IPS DF 19.7 (cell line): ENCODE measurements around the gene PLEKHH1.
"Not testable (repeated sequence)": the region's sequence is repeated elsewhere in the genome, so short reads cannot be mapped to it uniquely, and the experiment has no call there.

Experiments used
- DNase-seq: peaks from one replicate; pipeline ENCODE4 v3.0.0-alpha.2; 2013; ENCODE audit warnings: low read depth, low spot score

PLEKHH1 gene

GRCh38 chr14:67580336-67581171 is 47.5 kb downstream of the PLEKHH1 start:
- no peak for DNase-seq

DNA sequence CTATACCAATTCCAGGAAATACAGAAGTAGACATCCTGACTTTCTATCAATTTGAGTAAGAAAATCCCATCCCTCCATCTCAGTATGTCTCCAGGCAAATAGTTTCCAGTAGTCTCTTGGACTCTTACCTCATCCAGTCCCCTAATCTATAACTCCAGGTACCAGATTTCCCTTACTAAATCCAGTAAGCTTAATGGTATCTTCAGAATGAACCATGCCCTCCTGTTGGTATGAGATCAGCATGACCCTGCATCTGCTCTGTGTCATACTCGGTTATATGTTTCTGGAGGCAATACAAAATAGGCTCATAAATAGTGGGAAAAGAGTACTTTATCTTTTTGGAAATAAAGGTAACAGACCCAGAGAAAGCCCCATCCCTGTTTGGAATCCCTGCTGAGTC is 48.6 kb downstream of the PLEKHH1 start:
- DNase-seq = no peak

DNA sequence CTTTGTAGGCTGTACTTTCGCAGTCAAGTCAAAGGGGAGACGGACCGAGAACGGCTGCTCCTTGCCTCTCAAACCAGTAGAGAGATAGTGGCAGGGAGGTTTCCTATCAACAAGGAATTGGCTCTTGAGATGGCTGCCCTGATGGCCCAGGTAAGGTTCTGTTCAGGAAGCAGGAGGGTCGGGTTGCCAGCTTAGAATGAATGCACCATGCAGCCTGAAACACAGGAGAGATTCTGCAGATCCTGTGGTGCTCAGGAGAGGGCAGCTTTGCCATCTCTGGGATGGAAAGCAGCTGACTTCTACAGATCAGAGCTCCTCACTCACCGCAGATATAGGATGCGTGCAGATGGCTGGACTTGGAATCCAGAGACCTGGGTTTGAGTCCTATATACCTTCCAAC is 49.0 kb downstream of the PLEKHH1 start:
- DNase-seq = no peak

DNA sequence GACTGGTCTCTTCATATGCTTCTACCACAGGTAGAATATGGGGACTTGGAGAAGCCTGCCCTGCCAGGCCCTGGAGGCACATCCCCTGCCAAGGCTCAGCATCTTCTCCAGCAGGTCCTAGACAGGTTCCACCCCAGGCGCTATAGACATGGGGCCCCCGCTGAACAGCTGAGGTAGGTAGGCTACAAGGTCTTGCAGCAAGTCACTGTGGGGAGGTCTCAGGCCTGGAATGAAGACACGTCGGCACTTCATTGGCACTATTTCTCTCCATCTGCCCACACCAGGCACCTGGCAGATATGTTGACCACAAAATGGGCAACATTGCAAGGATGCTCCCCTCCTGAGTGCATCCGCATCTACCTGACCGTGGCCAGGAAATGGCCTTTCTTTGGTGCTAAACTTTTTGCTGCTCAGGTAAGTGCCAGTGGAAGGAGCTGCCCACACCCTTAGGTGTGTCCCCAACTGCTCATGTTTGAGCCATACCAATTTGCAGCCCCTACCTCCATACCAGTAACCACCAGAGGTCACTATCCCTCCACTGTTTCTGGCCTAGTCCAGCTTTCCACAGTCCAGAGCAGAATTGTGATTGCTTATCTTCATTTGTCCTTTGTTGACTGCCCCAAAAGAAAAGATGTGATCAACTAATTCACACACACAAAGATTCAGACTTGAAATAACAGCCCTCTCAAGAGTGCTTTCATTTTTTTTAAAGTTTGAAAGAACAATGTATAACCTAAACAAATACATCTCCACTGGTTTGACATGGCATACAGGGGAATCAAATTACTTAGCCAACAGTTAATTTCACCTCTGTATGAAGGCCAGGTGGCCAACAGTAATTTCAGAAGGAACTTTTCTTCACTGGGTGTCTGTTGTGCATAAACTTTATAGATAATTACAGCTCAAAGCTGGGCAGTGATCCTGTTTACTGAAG is 50.9 kb downstream of the PLEKHH1 start:
- no peak for DNase-seq

DNA sequence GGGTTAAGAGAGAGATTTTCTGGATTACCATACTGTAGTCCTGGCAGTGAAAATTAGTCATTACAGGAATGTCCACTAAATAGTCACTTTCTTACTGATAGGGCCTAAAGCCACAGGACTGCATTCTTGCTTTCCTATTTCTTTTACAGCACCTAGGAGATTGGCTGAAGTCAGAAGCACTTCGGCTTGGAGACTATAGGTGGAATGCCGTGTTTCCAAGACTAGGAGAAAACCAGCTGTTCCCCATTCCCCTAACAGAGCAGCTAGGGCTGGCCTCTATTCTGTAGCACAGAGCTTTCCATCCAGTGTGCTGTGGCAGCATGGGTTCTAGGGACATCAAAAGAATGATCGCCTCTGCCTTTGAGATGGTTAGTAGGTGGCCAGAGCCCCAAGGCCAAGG is 51.9 kb downstream of the PLEKHH1 start:
- DNase-seq = no peak

DNA sequence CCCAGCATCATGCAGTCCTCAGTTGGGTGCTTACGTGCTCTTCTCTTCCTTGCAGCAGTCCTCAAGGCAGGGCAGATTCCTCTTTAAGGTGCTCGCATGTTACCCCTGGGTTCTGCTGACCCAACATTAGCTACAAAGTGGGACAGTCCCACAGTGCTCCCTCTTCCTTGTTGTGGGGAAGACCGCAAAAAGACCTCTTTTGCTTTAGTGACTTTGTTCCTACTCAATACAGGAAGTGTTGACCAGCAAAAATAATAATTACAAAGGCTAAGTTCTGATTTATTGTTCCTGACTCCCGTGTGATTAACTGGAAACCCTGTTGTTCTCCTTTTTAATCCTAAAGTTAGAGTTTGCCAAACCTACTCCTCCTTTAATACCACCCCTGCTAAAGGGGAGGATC is 53.3 kb downstream of the PLEKHH1 start:
- no peak for DNase-seq

DNA sequence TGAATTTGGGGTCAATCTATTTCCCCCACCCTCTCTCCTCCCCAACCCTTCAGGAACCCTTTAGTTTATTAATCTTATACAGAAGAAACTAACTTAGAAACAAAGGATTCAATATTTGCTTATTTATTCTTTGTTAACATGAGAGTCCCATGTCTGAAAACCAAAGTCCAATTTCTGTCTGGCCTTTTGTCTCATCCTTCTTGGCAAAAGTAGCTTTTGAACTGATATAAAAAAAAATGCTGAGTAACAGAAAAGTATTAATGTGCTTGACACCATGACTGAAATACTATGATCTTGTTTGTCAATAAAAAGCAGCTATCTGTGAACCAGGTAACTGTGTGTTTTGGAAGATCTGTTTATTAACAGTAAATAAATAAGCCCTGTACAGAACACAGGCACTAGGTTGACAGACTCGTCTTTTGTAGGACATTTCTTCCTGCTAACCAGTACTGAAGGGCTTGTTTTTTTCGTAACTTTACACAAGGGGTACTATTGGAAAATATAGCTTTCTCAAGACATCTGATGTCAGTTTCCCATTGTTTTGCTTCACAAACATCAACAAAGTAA is 56.2 kb downstream of the PLEKHH1 start:
- DNase-seq = no peak

- DNase-seq = not testable (repeated sequence)
Observed at GRCh38 chr14:67593650-67594049, 60.6 kb downstream of the PLEKHH1 start.

DNA sequence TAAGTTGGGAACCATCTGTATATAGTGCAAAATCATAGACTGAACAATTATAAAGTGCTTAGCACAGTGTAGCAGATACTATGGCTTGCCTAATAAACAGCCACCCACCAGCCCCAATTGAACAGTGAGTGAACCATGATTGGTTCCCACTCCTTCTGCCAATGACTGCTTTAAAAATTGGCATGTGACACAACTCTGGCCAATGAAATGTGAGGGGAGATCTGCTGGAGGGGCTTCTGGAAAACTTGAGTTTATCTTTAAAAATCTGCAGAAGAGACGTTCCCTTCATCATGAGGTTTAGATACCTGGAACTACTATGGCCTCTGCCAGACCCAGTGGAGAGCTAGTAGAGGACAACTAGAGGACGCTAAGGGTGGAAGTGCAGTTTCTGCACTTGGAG is 62.3 kb downstream of the PLEKHH1 start:
- no peak for DNase-seq

DNA sequence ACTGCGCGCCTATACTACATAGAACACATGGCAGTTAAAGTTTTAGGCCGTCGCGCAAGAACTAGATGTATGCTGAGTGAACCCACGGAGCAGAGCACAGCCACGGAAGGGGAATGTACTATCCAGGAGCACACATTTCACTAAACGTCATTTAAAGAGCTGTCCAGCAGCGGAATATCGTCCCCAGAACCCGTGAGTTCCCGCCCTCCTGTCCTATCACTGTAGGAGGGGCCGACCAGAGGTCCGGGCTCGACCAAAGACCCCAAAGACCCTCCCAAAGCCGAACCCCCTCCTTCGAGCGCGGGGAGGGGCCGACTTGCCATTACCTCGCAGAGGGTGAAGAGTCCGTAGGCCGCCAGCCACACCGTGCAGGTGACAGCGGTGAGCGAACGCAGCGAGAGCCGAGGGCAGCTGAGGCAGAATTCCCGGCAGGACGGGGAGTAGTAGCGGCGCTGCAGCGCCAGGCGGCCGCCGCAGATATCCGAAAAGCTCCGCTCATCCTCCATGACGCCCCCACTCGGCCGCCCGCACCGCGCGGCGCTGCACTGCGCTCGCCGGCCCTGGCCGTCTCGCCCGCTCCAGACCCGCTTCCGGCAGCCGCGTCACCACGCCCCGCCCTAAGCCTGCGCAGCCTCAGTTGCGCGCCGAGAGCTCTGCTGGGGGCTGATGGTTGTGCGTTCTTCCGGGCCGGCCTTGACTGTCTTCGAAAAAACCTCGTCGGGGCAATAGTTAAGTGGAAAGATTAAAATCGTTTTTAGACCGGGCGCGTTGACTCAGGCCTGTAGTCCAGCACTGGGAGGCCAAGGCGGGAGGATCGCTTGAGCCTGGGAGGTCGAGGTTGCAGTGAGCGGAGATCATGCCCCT is 66.8 kb downstream of the PLEKHH1 start, which contains the start of gene PIGH:
PIGH (minus strand) TSS at position 571 of the 864 bp plus-strand sequence; CDS start at position 506, 65 bp downstream.
- DNase-seq = no peak

- DNase-seq = not testable (repeated sequence)
Observed at GRCh38 chr14:67600562-67600974, 67.5 kb downstream of the PLEKHH1 start.

DNA sequence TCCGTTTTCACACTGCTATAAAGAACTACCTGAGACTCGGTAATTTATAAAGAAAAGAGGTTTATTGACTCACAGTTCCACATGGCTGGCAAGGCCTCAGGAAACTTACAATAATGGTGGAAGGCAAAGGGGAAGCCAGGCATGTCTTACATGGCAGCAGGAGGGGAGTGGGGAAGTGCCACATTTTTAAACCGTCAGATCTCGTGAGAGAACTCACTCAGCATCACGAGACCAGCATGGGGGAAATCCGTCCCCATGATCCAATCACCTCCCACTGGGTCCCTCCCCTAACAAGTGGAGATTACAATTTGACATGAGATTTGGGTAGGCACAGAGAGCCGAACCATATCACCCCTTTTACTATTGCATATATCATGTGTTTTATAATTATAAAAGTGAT is 69.0 kb downstream of the PLEKHH1 start:
- no peak for DNase-seq

GRCh38 chr14:67602995-67603545 is 70.0 kb downstream of the PLEKHH1 start:
- DNase-seq = no peak

DNA sequence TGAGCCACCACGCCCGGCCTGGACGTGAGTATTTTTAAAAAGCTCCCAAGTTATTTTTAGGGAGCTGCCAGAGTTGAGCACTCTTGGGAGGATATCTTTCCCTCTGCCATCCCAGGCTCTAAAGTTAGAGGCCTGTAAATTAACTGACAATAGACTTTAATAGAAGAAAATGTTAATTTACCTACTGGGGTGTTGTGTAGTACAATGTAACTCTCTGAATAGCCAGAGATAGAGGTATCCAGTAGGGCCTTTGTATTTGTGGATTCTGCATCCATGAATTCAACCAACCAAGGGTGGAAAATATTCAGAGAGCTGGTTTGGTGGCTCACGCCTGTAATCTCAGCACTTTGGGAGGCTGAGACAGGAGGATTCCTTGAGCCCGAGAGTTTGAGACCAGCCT is 74.6 kb downstream of the PLEKHH1 start:
- DNase-seq = no peak

DNA sequence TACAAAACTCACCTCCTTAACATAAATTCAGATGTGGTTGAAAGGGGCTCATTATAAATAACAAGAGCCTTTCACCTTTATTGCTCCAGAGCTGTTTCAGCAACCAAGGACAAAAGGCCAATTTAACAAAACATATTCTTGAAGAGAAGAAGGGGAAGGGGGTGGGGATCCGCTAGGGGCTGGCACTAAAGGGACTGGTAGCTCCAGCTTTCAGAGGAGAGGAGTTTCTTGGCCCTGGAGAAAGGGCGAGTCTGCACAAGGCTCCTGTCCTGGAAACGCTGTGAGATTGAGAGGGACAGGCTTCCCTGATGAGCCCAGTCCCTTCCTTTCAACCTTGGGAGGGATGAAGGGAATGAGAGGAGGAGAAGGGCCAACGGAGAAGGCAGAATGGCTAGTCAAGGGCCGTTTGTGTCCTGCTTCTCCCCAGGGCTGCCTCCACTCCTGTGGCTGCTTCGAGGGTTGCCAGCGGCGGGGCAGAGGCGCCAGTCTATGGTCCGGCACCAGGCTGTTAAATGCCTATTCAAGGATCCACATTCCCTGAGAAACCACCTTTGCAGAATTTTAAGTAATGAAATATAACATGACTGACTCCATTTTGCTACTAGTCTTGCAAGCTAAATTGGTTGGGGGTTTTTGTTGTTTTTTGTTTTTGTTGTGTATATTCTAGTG is 76.7 kb downstream of the PLEKHH1 start:
- no peak for DNase-seq

GRCh38 chr14:67610491-67610890 is 77.4 kb downstream of the PLEKHH1 start:
- DNase-seq = no peak

DNA sequence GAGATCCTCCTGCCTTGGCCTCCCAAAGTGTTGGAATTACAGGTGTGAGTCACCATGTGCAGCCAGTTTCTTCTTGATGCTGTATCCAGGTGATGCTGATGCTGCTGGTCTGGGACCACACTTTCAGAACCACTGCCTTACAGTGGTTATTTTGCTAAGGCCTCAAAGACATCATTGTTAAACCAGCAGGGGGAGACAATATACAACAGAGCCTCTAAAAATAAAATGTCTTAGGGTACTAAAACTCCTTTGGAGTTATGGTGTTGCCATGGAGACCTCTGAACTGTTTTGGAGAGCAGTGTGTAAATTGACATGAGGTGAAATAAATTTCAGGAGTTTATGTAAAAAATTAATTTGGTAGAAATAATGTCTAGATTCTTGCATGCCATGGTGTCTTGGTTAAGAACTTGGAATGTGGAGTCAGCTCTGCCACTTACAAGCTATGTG is 85.5 kb downstream of the PLEKHH1 start:
- no peak for DNase-seq

- peak; percentile 87 for DNase-seq
Observed at GRCh38 chr14:67619446-67620216, 86.5 kb downstream of the PLEKHH1 start, which contains the start of gene ARG2. TSS of gene ARG2 (plus strand) at chr14:67619920. CDS start at chr14:67619978, 58 bp downstream.

DNA sequence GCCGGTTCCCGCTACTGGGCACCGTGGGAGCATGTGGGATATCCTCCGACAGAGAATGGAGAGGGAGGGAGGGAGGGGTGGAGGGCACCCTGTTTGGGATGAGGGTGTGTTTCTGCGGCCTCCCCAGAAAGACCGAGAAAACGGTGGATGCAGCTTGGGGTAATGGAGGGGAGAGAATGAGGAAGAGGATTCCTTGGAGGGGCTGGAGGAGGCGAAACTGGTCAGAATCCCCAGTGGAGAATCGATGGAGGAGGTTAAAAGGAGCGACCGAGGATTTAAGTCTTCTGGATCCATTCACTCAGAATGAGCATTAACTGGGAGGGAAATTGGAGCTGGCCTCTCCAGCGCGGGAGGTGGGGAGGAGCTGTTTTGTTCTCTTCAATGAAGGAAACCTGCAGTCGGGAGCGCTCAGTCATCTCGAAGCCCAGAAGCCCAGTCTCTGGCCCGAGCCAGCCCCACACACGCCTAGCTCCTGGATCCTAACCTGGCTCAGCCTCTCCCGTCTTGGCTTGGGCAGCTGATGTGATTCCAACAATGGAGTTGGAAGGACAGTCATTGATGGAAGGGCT is 87.2 kb downstream of the PLEKHH1 start:
- DNase-seq = no peak
